Hepatocyte (in vitro differentiated cells): ENCODE results near the gene MIS12.

Experiments
- EZH2 ChIP-seq: fragments of 200-600 bp; sonication (generic); IDR thresholded peaks from 2 replicates; pipeline ENCODE4 v1.6.1; 2016; ENCODE audit warnings: antibody characterized with exemption, mild to moderate bottlenecking, borderline replicate concordance
- EZH2phosphoT487 ChIP-seq: fragments of 200-600 bp; sonication (generic); IDR thresholded peaks from one replicate; pipeline ENCODE4 v1.6.1; 2018; ENCODE audit warnings: antibody characterized with exemption, mild to moderate bottlenecking, low read depth, moderate library complexity; ENCODE audit not compliant: unreplicated experiment, severe bottlenecking
- TF ChIP-seq, protein P1 (sequence below): fragments of 200-600 bp; sonication (generic); IDR thresholded peaks from 2 replicates; pipeline ENCODE4 v1.5.1; 2016; ENCODE audit warnings: antibody characterized with exemption, mild to moderate bottlenecking; ENCODE audit not compliant: poor library complexity

DNA sequence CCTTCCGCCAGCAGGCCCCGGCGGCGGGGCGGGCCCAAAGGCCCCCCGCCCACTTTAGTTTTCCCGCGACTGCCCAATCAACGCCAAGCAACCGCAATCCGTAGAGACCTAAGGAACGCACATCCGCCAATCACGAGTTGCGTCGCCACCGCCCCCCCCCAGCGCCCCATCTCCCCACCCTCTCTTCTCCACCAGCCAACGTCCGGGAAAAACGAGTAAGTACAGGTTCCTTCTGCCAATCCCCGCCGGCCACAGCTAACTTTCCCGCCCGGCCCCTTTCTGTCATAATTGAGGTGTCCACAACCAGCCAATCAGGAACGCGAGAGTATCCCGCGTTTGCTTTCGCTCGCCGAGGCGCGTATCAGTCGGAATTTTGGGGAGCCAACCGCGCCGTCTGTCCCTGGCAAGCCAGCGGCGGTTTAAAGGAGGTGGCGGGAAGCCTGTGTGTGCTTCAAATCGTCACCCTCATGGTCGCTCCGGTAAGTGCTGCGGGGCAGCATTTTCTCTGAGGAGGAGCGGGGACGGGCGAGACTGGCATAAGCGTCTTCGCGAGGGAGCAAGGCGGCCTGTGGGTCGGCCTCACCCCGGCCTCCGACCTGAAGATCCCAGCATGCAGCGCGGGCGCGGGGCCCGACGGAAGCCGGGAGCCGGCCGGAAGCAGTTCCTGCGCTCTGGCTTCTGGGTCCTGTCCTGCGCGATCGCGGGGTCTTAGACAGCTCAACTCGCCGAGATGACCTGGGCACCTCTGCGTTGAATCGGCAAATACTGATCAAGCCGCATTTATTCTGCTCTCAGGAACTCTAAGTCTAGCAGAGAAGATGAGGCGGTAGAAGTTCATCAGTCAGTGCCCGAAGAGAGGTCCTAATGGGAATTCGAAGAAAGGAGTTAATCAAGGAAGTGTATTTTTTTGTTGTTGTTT lies at the start of gene MIS12:
- TF ChIP-seq, protein P1, sequence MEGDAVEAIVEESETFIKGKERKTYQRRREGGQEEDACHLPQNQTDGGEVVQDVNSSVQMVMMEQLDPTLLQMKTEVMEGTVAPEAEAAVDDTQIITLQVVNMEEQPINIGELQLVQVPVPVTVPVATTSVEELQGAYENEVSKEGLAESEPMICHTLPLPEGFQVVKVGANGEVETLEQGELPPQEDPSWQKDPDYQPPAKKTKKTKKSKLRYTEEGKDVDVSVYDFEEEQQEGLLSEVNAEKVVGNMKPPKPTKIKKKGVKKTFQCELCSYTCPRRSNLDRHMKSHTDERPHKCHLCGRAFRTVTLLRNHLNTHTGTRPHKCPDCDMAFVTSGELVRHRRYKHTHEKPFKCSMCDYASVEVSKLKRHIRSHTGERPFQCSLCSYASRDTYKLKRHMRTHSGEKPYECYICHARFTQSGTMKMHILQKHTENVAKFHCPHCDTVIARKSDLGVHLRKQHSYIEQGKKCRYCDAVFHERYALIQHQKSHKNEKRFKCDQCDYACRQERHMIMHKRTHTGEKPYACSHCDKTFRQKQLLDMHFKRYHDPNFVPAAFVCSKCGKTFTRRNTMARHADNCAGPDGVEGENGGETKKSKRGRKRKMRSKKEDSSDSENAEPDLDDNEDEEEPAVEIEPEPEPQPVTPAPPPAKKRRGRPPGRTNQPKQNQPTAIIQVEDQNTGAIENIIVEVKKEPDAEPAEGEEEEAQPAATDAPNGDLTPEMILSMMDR: no peak
- TF ChIP-seq EZH2phosphoT487: no peak
- no peak for TF ChIP-seq EZH2
